HG03175 (cell line): ENCODE data around the gene UQCR11.

Experiments
- ATAC-seq: cut with Tn5 transposase; IDR thresholded peaks from one replicate; pipeline ENCODE4 v1.9.1; 2021; ENCODE audit warnings: mild to moderate bottlenecking, moderate library complexity; ENCODE audit not compliant: unreplicated experiment

The UQCR11 gene

GRCh38 chr19:1618157-1619093, 13.2 kb upstream of the UQCR11 start:
- no peak for ATAC-seq

GRCh38 chr19:1616875-1617274, 11.6 kb upstream of the UQCR11 start:
- ATAC-seq: no peak

- ATAC-seq: no peak
These were observed 11.1 kb upstream of the UQCR11 start for GRCh38 chr19:1616396-1616795.

- no peak for ATAC-seq
These were observed 10.0 kb upstream of the UQCR11 start for GRCh38 chr19:1615156-1615765.

GRCh38 chr19:1613808-1614570, 8.7 kb upstream of the UQCR11 start:
- no peak for ATAC-seq

- ATAC-seq: no peak
These were observed 7.9 kb upstream of the UQCR11 start for GRCh38 chr19:1613146-1613545.

GRCh38 chr19:1612114-1613086, 7.1 kb upstream of the UQCR11 start:
- ATAC-seq: no peak

- ATAC-seq: no peak
These were observed 6.1 kb upstream of the UQCR11 start for GRCh38 chr19:1611353-1611752.

GRCh38 chr19:1610579-1610978, 5.3 kb upstream of the UQCR11 start:
- ATAC-seq: no peak

- ATAC-seq: no peak
These were observed 4.6 kb upstream of the UQCR11 start for GRCh38 chr19:1609680-1610474.

- ATAC-seq: no peak
These were observed 3.8 kb upstream of the UQCR11 start for GRCh38 chr19:1609103-1609396.

GRCh38 chr19:1608359-1609102, 3.3 kb upstream of the UQCR11 start:
- no peak for ATAC-seq

- no peak for ATAC-seq
These were observed 933 bp upstream of the UQCR11 start for GRCh38 chr19:1606138-1606651.

GRCh38 chr19:1602091-1602707, 3.1 kb downstream of the UQCR11 start:
- no peak for ATAC-seq

- ATAC-seq: no peak
These were observed 3.6 kb downstream of the UQCR11 start for GRCh38 chr19:1601613-1602064.

GRCh38 chr19:1599460-1599846, 5.8 kb downstream of the UQCR11 start:
- ATAC-seq: no peak

GRCh38 chr19:1598777-1599459, 6.3 kb downstream of the UQCR11 start:
- ATAC-seq: no peak

GRCh38 chr19:1593501-1593772, 11.8 kb downstream of the UQCR11 start:
- no peak for ATAC-seq
